GM20431 (cell line): ENCODE measurements around the gene TM9SF4.

Source experiments
- in situ Hi-C: fragments of 300-500 bp; cut with MseI, MboI; formaldehyde crosslinking; loops from one replicate; pipeline ENCODE4 v1.15.0; 2020; ENCODE audit warnings: low sequenced_read_pairs; ENCODE audit not compliant: unreplicated experiment

The TM9SF4 gene

DNA sequence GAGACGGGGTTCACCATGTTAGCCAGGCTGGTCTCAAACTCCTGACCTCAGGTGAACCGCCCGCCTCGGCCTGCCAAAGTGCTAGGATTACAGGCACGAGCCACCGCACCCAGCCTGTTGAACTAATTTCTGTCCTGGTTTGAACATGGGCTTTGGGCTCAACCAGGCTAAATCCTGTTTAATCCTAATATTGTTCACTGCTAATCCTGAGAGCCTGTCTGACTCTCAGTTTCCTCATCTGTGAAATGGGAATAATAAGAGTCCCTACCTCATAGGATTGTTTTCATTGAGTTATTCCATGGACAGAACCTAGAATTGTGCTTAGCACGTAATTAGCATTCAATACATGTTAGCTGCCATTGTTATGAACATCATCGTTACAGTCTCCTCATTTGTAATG, 17.4 kb downstream of the TM9SF4 start:
- in situ Hi-C loops: no loop called here

DNA sequence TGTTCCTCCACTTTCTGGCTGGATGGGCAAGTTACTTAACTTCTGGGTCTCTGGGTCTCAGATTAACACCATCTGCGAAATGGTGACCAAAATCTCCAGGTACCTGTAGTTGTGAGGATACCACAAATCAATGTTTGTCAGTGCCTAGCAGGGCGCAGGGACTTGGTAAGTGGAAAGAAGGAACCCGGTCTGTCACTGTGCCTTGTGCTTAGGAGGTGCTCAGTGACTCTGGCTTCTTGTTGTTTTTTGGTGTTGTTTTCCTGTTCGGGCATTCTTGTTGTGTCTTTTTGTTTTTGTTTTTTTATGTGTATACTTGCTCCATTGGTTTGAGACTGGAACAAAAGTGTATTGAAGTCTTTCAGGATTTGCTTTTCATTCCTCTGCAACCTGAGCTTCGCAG, 17.8 kb downstream of the TM9SF4 start:
- in situ Hi-C loops: no loop called here

DNA sequence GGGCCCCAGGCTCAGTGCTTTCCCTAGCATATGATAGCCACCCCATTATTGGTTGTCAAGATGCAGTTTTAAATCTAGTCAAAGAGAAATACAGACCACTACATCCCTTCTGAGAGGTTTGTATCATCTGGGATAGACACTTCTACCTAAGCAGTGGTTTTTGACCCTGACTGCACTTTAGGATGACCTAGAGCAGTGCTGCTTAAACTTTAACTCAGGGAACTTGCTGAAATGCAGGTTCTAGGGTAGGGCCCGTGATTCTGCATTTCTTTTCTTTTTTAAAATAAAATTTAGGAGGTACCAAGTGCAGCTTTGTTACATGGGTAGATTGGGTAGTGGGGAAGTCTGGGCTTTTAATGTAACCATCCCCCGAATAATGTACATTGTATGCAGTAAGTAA, 18.7 kb downstream of the TM9SF4 start:
- in situ Hi-C loops: no loop called here

DNA sequence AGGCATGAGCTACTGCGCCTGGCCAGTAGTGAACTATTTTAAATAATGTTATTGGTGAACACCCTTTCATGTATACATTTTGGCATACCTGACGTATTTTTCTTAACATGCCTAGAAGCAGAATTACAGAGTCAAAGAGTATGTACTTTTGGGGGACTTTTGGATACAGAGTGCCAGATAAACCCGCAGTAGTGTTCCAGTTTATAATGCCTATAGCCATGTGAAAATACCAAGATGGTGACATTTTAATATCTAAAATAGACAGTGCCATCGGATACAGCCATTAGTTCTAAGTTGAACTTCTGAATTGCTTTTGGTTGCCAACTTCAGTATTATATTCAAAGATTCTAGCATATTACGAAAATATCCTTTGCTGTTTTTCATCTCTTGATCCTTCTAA, 20.3 kb downstream of the TM9SF4 start:
- in situ Hi-C loops: no loop called here

DNA sequence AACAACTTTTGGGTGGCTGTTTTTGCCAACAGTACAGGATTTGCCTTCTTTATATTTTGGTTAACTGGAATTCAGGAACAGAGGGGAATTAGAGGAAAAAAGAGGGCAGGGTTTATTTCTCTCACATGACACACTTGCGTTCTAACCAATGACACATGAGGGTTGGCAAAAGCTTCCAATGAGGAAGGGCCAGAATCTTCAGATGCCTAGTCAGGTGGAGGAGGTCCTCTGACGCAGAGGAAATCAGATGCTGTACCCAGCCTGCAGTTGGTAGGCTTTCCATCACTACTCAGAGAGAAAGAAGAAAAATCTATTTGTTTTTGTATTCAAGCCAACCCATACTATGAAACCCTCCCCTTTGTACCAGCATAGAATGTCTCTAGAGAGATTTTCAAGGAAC, 20.8 kb downstream of the TM9SF4 start:
- in situ Hi-C loops: no loop called here

DNA sequence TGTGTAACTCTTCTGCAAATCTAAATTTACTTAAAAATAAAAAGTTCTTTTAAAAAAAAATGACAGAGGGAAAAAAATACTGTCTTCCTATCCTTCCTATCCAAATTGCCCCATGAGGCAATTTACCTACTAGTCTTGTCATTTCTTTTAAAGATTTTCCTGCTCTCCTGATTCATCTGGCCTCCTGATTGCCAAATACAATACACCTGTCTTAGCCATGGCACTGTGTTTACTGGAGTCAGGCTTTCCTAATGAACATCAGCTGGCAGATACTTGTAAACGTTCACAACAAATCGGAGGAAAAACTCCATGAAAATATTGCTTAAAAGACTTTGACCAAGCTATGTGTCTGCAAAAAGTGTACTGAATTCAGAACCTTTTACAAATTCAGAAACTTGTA, 21.5 kb downstream of the TM9SF4 start:
- in situ Hi-C loops: no loop called here

DNA sequence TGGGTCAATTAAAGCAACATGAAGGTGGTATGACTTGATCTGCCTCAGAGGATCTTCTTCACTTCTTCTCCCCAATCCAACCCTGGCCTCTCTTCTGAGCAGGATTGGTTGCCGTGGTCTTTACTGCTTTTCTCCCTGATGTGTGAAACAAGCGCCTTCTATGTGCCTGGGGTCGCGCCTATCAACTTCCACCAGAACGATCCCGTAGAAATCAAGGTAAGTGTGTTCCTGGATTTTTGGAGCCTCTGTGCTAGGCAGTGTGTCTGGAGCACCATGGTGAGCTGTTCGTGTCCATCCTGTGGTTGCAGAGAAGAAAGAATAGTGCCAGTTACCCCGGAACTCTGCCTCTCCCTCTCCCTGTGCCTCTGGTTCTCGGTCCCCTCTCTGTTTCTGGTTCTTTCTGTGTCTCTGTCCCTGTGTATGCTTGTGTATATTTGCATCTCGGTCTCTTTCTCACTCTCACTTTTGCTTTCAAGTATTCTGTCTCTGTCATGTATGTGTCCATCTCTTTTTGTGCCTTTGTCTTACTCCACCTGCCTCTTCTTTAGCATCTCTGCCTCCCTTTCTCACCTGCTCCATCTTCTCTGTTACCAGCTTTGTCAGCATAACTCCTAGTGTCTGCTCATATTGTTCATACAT, 23.5 kb downstream of the TM9SF4 start:
- in situ Hi-C loops: no loop called here

DNA sequence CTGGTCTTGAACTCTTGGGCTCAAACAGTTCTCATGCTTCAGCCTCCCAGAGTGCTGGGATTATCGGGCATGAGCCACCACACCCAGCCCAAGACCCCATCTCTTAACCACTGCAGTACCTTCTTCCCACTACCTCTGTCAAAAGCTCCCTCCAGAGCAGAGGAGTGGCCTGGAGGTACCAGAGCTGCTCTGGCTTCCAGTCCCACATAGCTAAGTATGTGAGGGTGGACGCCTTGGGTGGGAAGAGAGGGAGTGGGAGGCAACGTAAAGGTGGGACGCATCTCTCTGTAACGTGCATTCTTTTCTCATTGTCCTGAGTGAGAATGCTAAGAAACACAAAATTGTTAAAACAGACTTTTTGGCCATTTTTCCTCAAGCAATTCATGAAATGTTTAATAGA, 24.5 kb downstream of the TM9SF4 start:
- in situ Hi-C loops: no loop called here

DNA sequence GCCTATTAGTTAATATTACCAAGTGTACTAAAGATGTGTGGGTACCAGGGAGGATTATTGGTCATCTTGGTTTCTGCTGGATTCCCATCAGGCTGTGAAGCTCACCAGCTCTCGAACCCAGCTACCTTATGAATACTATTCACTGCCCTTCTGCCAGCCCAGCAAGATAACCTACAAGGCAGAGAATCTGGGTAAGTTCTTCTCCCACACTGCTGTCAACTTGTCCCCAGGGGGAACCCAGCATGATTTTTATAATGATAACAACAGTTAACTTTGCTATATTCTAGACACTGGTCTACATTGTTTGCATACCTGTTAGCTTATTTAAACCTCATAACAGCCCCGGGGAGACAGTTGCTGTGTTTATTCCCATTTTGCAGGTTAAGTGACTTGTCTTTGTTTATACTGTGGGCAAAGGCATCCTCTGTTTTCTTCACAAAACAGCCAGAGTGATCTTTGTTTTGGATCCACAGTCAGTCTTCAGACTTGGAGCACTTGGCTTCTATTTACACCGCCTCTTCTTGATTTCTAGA, 26.5 kb downstream of the TM9SF4 start:
- in situ Hi-C loops: no loop called here

DNA sequence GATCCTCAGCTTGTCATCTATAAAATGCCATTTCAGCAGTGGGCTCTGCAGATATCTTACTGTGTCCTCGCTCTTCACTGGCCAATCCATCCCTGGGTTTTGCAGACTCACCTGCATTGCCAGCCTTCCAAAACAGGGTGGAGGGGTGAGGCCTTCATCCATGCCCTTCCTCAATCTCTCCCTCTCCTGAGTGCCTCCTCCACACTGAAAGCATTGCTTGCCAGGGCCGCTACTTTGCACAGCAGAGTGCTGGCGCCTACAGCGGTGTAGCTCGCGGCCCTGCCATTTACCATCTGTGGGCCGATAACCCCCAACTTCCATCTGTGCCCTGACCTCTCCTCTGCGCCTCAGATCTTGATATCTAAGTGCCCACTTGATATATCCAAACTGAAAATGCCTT, 29.4 kb downstream of the TM9SF4 start:
- in situ Hi-C loops: no loop called here

DNA sequence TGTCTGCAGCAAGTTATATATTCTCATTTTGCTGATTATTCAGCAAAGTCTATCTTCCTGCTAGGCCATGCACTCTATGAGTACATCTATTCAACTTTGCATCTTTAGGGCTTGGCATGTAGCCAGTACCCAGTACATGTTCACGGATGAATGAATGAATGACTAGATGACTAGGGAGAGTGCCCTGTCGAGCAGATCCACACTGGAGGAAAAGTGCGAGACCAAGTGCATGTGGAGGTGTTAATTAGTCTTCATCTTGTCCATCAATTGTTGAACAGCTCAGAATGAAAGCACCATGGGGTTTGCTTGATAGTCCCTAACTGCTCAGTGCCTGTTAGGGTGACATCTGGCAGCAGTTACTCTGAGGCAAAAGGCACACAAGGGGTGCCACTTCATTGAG, 30.4 kb downstream of the TM9SF4 start:
- in situ Hi-C loops: no loop called here

DNA sequence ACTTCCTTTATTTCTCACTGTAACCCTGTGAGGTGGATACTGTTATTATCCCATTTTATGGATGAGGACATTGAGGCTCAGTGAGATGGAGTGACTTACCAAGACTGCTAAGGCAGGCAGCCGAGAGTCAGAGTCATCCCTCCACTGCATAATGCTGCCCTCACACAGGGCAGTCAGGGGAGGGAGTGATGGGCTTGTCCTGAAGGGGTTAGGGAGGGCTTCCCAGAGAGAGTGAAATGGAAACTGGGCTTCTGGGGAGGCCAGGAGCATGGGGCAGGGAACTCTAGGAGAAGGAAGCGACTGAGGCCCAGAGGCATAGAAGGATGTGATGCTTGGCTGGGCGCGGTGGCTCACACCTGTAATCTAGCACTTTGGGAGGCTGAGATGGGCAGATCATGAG, 31.1 kb downstream of the TM9SF4 start:
- in situ Hi-C loops: no loop called here

DNA sequence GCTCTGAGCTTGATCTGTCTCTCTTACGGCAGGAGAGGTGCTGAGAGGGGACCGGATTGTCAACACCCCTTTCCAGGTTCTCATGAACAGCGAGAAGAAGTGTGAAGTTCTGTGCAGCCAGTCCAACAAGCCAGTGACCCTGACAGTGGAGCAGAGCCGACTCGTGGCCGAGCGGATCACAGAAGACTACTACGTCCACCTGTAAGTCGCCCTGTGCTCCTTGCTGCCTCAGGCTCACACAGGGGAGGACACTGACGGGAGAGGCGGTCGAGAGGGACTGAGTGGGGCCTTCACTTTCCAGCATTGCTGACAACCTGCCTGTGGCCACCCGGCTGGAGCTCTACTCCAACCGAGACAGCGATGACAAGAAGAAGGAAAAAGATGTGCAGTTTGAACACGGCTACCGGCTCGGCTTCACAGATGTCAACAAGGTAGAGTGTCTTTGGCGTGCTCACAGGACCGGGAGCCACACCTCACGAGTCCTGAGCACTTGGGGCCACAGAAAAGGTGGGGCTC, 32.0 kb downstream of the TM9SF4 start:
- in situ Hi-C loops: no loop called here

DNA sequence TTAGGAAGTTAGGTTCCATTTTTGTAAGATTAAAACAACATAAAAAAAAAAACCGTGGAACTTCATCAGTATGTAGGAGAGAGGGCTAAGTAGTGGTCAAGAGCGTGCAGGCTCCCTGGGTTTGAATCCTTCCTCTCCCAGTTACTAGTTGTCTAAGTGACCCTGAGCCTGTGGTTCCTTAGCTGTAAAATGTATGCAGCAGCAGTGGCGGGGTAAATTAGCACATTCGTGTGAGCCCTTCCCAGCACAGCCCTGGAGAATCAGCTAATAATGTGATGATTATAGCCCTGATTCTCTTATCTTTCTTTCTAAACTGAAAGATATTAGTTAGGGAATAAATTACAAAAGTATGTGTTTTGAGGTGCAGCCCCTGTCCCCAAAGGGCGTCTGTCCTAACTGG, 32.6 kb downstream of the TM9SF4 start:
- in situ Hi-C loops: no loop called here

DNA sequence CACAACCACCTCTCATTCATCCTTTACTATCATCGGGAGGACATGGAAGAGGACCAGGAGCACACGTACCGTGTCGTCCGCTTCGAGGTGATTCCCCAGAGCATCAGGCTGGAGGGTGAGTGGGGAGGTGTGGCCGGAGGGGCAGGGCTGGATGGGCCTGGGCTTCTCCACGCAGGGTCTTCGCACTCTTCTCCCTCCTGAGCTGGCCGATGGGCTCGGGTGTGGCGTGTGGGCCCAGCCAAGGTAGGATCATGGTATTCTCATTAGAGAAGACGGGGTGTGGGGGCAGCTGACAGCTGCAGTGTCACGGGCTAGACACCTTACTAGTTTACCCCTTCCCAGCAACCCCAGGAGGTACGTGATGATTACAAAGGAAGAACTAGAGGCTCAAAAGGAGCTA, 33.5 kb downstream of the TM9SF4 start:
- in situ Hi-C loops: no loop called here

DNA sequence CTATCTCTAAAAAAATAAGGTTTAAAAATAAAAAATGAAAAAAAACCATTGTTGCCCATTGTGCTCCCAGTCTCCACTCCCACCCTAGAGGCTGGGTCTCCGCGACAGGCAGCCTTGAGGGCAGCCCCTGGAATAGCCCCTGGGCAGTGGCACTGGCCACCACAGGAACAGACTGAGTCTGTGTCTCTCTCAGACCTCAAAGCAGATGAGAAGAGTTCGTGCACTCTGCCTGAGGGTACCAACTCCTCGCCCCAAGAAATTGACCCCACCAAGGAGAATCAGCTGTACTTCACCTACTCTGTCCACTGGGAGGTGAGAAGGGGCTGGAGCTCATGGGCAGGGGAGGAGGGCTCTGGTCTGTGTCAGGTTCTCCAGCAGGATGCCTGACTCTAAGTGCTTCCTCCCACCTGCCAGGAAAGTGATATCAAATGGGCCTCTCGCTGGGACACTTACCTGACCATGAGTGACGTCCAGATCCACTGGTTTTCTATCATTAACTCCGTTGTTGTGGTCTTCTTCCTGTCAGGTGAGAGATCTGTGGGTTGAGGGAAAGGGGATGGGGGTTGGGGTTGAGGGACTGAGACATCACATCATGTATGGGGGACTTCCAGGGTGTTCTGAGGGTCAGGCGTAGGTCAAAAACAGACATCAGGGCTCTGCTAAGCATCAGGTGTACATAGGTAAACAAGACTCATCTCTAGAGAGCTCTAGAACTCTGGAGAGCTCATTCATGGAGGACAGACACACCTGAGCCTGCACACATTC, 35.6 kb downstream of the TM9SF4 start:
- in situ Hi-C loops: no loop called here

DNA sequence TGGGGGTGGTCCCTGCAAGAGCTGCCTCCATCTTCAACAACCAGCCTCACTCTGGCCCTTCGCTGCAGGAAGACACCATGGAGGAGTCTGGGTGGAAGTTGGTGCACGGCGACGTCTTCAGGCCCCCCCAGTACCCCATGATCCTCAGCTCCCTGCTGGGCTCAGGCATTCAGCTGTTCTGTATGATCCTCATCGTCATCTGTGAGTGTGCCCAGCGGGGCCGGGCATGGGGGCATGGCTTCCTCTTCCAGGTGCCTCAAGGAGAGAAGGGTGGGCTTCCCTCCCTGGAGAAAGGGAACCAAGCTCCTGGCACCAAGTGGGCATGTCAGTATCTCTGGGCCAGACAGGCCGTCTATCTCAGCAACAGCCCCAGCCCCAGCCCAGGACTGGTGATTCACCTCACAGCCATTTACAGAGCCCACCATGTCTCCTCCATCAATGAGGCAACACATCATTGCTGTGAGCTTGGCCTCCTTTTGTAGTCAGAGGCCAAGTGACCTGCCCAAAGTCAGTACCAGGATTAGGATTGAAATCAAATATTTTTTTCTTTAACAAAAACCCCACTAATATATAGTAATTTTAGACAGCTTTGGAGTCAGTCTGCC, 40.2 kb downstream of the TM9SF4 start:
- in situ Hi-C loops: no loop called here

DNA sequence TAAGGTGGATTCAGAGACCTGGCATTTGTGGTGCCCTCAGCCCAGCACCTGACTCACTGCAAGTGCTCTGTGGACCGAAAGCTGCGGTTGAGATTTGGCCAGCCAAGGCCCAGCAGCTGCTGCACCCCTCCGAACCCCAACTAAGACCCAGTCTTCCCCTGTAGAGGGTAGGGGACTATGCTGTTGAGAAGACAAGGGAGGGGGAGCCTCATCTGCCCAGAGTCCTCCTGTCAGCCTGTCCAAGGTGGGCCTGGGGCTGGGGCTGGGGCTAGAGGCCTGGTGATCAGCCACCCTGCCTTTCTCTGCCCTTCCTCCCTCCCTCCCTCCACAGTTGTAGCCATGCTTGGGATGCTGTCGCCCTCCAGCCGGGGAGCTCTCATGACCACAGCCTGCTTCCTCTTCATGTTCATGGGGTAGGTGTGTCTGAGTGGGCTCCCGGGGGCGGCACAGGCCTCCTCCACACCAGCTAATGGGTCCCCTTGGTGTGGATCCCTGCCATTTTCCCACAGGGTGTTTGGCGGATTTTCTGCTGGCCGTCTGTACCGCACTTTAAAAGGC, 40.9 kb downstream of the TM9SF4 start:
- in situ Hi-C loops: no loop called here

DNA sequence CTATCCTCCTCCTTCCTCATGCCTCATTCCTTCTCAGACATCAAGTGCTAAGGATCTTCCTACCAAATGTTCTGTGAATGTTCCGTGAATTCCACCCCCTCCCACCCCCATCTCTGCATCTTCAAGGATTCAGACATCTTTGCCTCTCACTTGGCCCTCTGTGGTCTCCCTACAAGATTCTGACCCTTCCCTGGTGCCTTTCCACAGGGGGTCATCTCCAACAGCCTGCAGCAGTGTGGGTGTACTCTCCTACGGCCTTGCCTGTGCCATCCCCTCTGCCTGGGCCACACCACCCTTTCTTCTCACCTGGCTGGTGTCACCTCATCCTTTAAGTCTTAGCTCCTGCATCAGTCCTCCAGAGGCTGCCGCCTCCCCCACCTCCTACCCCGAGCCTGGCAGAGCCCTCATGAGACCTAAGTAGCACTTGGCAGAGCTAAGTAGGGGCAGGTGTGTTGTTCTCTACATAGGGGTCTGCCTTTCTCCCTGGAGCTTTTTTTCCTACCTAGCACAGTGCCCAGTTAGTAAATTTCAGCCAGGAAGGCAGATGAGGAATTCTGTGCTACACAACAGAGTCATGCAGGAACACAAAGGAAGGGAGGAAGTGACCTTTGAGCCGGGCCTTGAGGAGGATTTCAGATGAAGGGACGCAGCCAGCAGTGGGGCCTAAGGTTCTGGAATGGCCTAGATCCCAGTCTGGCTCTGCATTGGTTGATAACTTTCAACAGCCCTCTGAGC, 43.1 kb downstream of the TM9SF4 start:
- in situ Hi-C loops: no loop called here

DNA sequence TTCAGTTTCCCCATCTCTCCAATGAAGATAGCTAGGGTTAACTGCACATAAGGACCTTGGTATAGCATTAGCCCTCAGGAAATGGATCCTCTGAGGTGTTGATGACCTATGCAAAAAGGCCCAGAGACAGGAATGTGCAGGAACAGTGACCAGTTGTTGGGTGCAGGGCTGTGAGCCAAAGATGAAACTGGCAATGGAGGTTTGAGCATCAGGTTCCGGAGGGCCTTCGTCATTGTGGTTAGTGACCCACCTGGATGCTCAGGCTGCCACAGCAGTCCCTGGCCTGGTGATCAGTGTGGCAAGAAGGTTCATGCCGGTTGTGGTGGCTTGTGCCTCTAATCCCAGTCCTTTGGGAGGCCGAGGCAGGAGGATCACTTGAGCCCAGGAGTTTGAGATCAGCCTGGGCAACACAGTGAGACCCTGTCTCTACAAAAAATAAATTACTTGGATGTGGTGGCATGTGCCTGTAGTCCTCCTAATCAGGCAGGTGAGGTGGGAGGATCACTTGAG, 43.7 kb downstream of the TM9SF4 start:
- in situ Hi-C loops: no loop called here
